GM18873 (cell line): ENCODE measurements around the gene CRYGC.

Experiments
- ATAC-seq: cut with Tn5 transposase; IDR thresholded peaks from one replicate; pipeline ENCODE4 v1.9.1; 2021; ENCODE audit warnings: mild to moderate bottlenecking, moderate library complexity, moderate number of reproducible peaks; ENCODE audit not compliant: unreplicated experiment, low FRiP score

CRYGC gene

GRCh38 chr2:208098267-208098666, 31.4 kb downstream of the CRYGC start:
- no peak for ATAC-seq

GRCh38 chr2:208097801-208098200, 31.8 kb downstream of the CRYGC start:
- ATAC-seq: no peak

- ATAC-seq: no peak
Measured at GRCh38 chr2:208097313-208097712, 32.3 kb downstream of the CRYGC start.

GRCh38 chr2:208096080-208096479, 33.5 kb downstream of the CRYGC start:
- no peak for ATAC-seq

- no peak for ATAC-seq
Measured at GRCh38 chr2:208093128-208093527, 36.5 kb downstream of the CRYGC start.

GRCh38 chr2:208092093-208092832, 37.4 kb downstream of the CRYGC start:
- ATAC-seq: no peak

GRCh38 chr2:208090420-208090819, 39.2 kb downstream of the CRYGC start:
- no peak for ATAC-seq

GRCh38 chr2:208086029-208086428, 43.6 kb downstream of the CRYGC start:
- ATAC-seq: no peak

GRCh38 chr2:208083807-208084206, 45.8 kb downstream of the CRYGC start:
- ATAC-seq: no peak
